Uterus (tissue), 2 donors: ENCODE measurements around the gene PCDHA2.

Experiments
- POLR2A ChIP-seq, 2 donors: fragments of 450-650 bp; IDR thresholded peaks; one replicate each; pipeline ENCODE4 v1.6.1; 2016; ENCODE audit warnings: antibody characterized with exemption in 2 of 2, mild to moderate bottlenecking in 1 of 2, moderate library complexity in 1 of 2
- TF ChIP-seq, protein P1 (sequence below), 4 experiments: fragments of 200-600 bp in 2 of 4; fragments of 450-650 bp in 2 of 4; sonication (generic) in 2 of 4; IDR thresholded peaks; one replicate each; pipeline ENCODE4 v1.5.1; 2016 to 2019; ENCODE audit warnings: antibody characterized with exemption in 4 of 4, mild to moderate bottlenecking in 2 of 4, moderate library complexity in 1 of 4

- no peak for TF ChIP-seq POLR2A (IDR thresholded peaks at IDR 0.05)
- TF ChIP-seq, protein P1, sequence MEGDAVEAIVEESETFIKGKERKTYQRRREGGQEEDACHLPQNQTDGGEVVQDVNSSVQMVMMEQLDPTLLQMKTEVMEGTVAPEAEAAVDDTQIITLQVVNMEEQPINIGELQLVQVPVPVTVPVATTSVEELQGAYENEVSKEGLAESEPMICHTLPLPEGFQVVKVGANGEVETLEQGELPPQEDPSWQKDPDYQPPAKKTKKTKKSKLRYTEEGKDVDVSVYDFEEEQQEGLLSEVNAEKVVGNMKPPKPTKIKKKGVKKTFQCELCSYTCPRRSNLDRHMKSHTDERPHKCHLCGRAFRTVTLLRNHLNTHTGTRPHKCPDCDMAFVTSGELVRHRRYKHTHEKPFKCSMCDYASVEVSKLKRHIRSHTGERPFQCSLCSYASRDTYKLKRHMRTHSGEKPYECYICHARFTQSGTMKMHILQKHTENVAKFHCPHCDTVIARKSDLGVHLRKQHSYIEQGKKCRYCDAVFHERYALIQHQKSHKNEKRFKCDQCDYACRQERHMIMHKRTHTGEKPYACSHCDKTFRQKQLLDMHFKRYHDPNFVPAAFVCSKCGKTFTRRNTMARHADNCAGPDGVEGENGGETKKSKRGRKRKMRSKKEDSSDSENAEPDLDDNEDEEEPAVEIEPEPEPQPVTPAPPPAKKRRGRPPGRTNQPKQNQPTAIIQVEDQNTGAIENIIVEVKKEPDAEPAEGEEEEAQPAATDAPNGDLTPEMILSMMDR (IDR thresholded peaks at IDR 0.05), result peak in 2 of 4 experiments; percentile 22 to 25
Observed at GRCh38 chr5:140821375-140822280, 27.0 kb downstream of the PCDHA2 start, which contains the start of gene PCDHA5.
